ENCODE measurements around the gene TUBB4B.

Gene TUBB4B

GRCh38 chr9:137293094-137293481, 52.0 kb downstream of the TUBB4B start:
- DNase-seq (ENCODE audit: low read depth, low spot score), result no peak
